NCI-H1105 (cell line): Measurements from ENCODE around the gene ISYNA1.
A peak's percentile ranks its signal among the peaks of the same experiment; 100 is the strongest.
"Not testable (repeated sequence)": the region's sequence is repeated elsewhere in the genome, so short reads cannot be mapped to it uniquely, and the experiment has no call there.

Experiments
- DNase-seq: peaks from one replicate; lab custom pipeline; 2025; lab: John Stamatoyannopoulos, UW

The ISYNA1 gene

GRCh38 chr19:18419195-18419698, 18.7 kb downstream of the ISYNA1 start, which contains the start of gene SSBP4:
Gene SSBP4, plus strand, starts transcription at chr19:18419398. Its CDS starts 251 bp downstream, at chr19:18419649.
- DNase-seq, result peak; percentile 75

- no peak for DNase-seq
Measured at GRCh38 chr19:18418483-18419194, 19.3 kb downstream of the ISYNA1 start.

- no peak for DNase-seq
Measured at GRCh38 chr19:18418029-18418482, 19.9 kb downstream of the ISYNA1 start.

- DNase-seq, result no peak
Measured at GRCh38 chr19:18417250-18418028, 20.5 kb downstream of the ISYNA1 start.

- DNase-seq, result peak; percentile 77
Measured at GRCh38 chr19:18416778-18417249, 21.1 kb downstream of the ISYNA1 start.

GRCh38 chr19:18415178-18415867, 22.6 kb downstream of the ISYNA1 start:
- DNase-seq, result no peak

GRCh38 chr19:18414504-18415177, 23.3 kb downstream of the ISYNA1 start:
- peak; percentile 44 for DNase-seq

GRCh38 chr19:18412610-18413239, 25.2 kb downstream of the ISYNA1 start:
- DNase-seq, result no peak

- DNase-seq, result no peak
Measured at GRCh38 chr19:18408053-18408476, 29.9 kb downstream of the ISYNA1 start.

- DNase-seq, result no peak
Measured at GRCh38 chr19:18406749-18407148, 31.2 kb downstream of the ISYNA1 start.

GRCh38 chr19:18405754-18406153, 32.2 kb downstream of the ISYNA1 start:
- not testable (repeated sequence) for DNase-seq

- DNase-seq, result not testable (repeated sequence)
Measured at GRCh38 chr19:18402455-18403248, 35.3 kb downstream of the ISYNA1 start.

- no peak for DNase-seq
Measured at GRCh38 chr19:18401580-18402112, 36.3 kb downstream of the ISYNA1 start.

GRCh38 chr19:18399008-18399407, 38.9 kb downstream of the ISYNA1 start:
- DNase-seq, result no peak

- no peak for DNase-seq
Measured at GRCh38 chr19:18397242-18398202, 40.4 kb downstream of the ISYNA1 start, which contains the start of gene LRRC25. Gene LRRC25, minus strand, starts transcription at chr19:18397622. Its CDS starts 659 bp downstream, at chr19:18396963.

- no peak for DNase-seq
Measured at GRCh38 chr19:18396471-18397241, 41.3 kb downstream of the ISYNA1 start.

- DNase-seq, result no peak
Measured at GRCh38 chr19:18393836-18394235, 44.1 kb downstream of the ISYNA1 start.

- no peak for DNase-seq
Measured at GRCh38 chr19:18392926-18393325, 45.0 kb downstream of the ISYNA1 start.
